K562 (cell line): ENCODE data around the gene C3orf70. TPM values are rescaled to one million over a fixed set of nuclear protein-coding genes. Genes with fewer than 3 reads are reported as not detected.

ENCODE experiments used
- ZNF212 ChIP-seq: fragments of 450-650 bp; formaldehyde crosslinking; IDR thresholded peaks from 2 replicates; pipeline ENCODE4 v1.4.0; 2020; ENCODE audit warnings: mild to moderate bottlenecking
- ZNF407 ChIP-seq: fragments of 450-650 bp; IDR thresholded peaks from 2 replicates; pipeline ENCODE4 v1.6.1; 2016; ENCODE audit warnings: low read depth
- polyA plus RNA-seq, 8 experiments: library from polyadenylated mRNA; depleted of rRNA in 4 of 8; stranded (reverse) in 5 of 8; unstranded in 3 of 8; fragments of >200 nt; fragmentation: Nextera tagmentation in 2 of 8; fragmentation: Illumina TruSeq in 1 of 8; extraction: Ambion mirVana in 2 of 8; extraction: Trizol in 1 of 8; gene quantifications; 2 replicates each; pipeline versions ENCODE4 v1.2.1 to v1.2.3, GENCODE V29; 2011 to 2014; ENCODE audit warnings: inconsistent platforms in 1 of 8, missing spikeins in 1 of 8
- total RNA-seq, 7 experiments: library from RNA; depleted of rRNA in 6 of 7; stranded (reverse); fragments of >200 nt in 6 of 7; fragmentation: Illumina TruSeq in 2 of 7; extraction: Trizol in 2 of 7; gene quantifications; 2 replicates each; pipeline versions ENCODE4 v1.2.1 to v1.2.3, GENCODE V29; 2011 to 2021; ENCODE audit warnings: low replicate concordance in 1 of 7

The C3orf70 gene
- total and polyA plus RNA-seq, 9 of the 15 experiments (the other 6 are each of a cell fraction or from before 2014, with no cell fraction given): 0.01 to 0.04 (median 0.03) TPM; not detected in 6

- TF ChIP-seq ZNF407 (no peak), ZNF212 (CRISPR knock-in tag) (no peak)
Measured at GRCh38 chr3:185070491-185071286, 82.2 kb downstream of the C3orf70 start (continued).
